K562 (cell line): ENCODE data around the gene ARHGAP22. TPM values are rescaled to one million over a fixed set of nuclear protein-coding genes. Genes with fewer than 3 reads are reported as not detected.

Experiments used
- ARNT ChIP-seq, 2 experiments: fragments of 450-650 bp; IDR thresholded peaks; 2 replicates each; pipeline ENCODE4 v1.6.1; 2016; ENCODE audit warnings: mild to moderate bottlenecking in 1 of 2
- BRCA1 ChIP-seq, 2 experiments: fragments of 450-650 bp in 1 of 2; sonication (generic) in 1 of 2; formaldehyde crosslinking in 1 of 2; IDR thresholded peaks; 2 replicates each; pipeline versions ENCODE4 v1.5.0 to v1.6.1; 2017 to 2020; ENCODE audit warnings: mild to moderate bottlenecking in 1 of 2, missing genetic modification reagents in 1 of 2
- DPF2 ChIP-seq: fragments of 450-650 bp; IDR thresholded peaks from 2 replicates; pipeline ENCODE4 v1.6.1; 2016
- FOXA1 ChIP-seq: fragments of 450-650 bp; IDR thresholded peaks from 2 replicates; pipeline ENCODE4 v1.6.1; 2016; ENCODE audit warnings: mild to moderate bottlenecking, borderline replicate concordance
- FOXM1 ChIP-seq, 2 experiments: fragments of 450-650 bp in 1 of 2; sonication (generic) in 1 of 2; formaldehyde crosslinking in 1 of 2; IDR thresholded peaks; 2 replicates each; pipeline versions ENCODE4 v1.6.1 to v1.9.0; 2017 to 2022; ENCODE audit warnings: low read depth in 2 of 2, mild to moderate bottlenecking in 2 of 2, missing genetic modification reagents in 1 of 2, moderate library complexity in 1 of 2
- FUS ChIP-seq: fragments of 200-400 bp; formaldehyde crosslinking; optimal IDR thresholded peaks from 2 replicates; pipeline ENCODE3; 2017; ENCODE audit warnings: low read depth, low read length
- GATAD2B ChIP-seq: fragments of 450-650 bp; IDR thresholded peaks from 2 replicates; pipeline ENCODE4 v1.6.1; 2017; ENCODE audit warnings: mild to moderate bottlenecking, borderline replicate concordance
- HBP1 ChIP-seq: fragments of 450-650 bp; formaldehyde crosslinking; IDR thresholded peaks from 2 replicates; pipeline ENCODE4 v1.4.0; 2022; ENCODE audit warnings: missing genetic modification characterization
- HMG20B ChIP-seq: fragments of 250-450 bp; sonication (Bioruptor Pico); IDR thresholded peaks from 2 replicates; pipeline ENCODE4 v1.5.0; 2021; ENCODE audit warnings: mild to moderate bottlenecking
- LCOR ChIP-seq: sonication (generic); formaldehyde crosslinking; IDR thresholded peaks from 2 replicates; pipeline ENCODE4 v1.8.0; 2022; ENCODE audit warnings: mild to moderate bottlenecking, missing genetic modification reagents
- RAD51 ChIP-seq: fragments of 450-650 bp; IDR thresholded peaks from 2 replicates; pipeline ENCODE4 v1.7.1; 2016; ENCODE audit warnings: low read depth, mild to moderate bottlenecking, borderline replicate concordance
- STAT5A ChIP-seq: IDR thresholded peaks from 2 replicates; pipeline ENCODE4 v1.6.1; 2012; ENCODE audit warnings: low read length, inconsistent platforms, borderline replicate concordance
- TCF7 ChIP-seq: sonication (generic); IDR thresholded peaks from 2 replicates; pipeline ENCODE4 v1.6.1; 2016; ENCODE audit warnings: antibody characterized with exemption, borderline replicate concordance
- THRB ChIP-seq: fragments of 450-650 bp; formaldehyde crosslinking; conservative IDR thresholded peaks from 2 replicates; pipeline ENCODE4 v1.4.0; 2022; ENCODE audit warnings: mild to moderate bottlenecking, missing genetic modification characterization
- ZNF280A ChIP-seq: fragments of 450-650 bp; IDR thresholded peaks from 2 replicates; pipeline ENCODE4 v1.6.1; 2018; ENCODE audit warnings: mild to moderate bottlenecking, low read depth; ENCODE audit not compliant: partially characterized antibody
- polyA plus RNA-seq, 8 experiments: library from polyadenylated mRNA; depleted of rRNA in 4 of 8; stranded (reverse) in 5 of 8; unstranded in 3 of 8; fragments of >200 nt; fragmentation: Nextera tagmentation in 2 of 8; fragmentation: Illumina TruSeq in 1 of 8; extraction: Ambion mirVana in 2 of 8; extraction: Trizol in 1 of 8; gene quantifications; 2 replicates each; pipeline versions ENCODE4 v1.2.1 to v1.2.3, GENCODE V29; 2011 to 2014; ENCODE audit warnings: inconsistent platforms in 1 of 8, missing spikeins in 1 of 8
- total RNA-seq, 7 experiments: library from RNA; depleted of rRNA in 6 of 7; stranded (reverse); fragments of >200 nt in 6 of 7; fragmentation: Illumina TruSeq in 2 of 7; extraction: Trizol in 2 of 7; gene quantifications; 2 replicates each; pipeline versions ENCODE4 v1.2.1 to v1.2.3, GENCODE V29; 2011 to 2021; ENCODE audit warnings: low replicate concordance in 1 of 7
- TF ChIP-seq, protein P1 (sequence below): fragments of 200-800 bp; sonication (Bioruptor generic); IDR thresholded peaks from 2 replicates; pipeline ENCODE4 v1.6.1; 2016; ENCODE audit warnings: missing genetic modification characterization, missing compliant biosample characterization
- TF ChIP-seq, protein P2 (sequence below): sonication (generic); formaldehyde crosslinking; IDR thresholded peaks from 2 replicates; pipeline ENCODE4 v1.8.0; 2022; ENCODE audit warnings: mild to moderate bottlenecking, missing genetic modification reagents
- TF ChIP-seq, protein P3 (sequence below): fragments of 250-450 bp; sonication (Bioruptor Pico); IDR thresholded peaks from 2 replicates; pipeline ENCODE4 v1.8.0; 2022; ENCODE audit warnings: moderate library complexity, mild to moderate bottlenecking, inconsistent platforms

ARHGAP22 gene
- total and polyA plus RNA-seq, 9 of the 15 experiments (the other 6 are each of a cell fraction or from before 2014, with no cell fraction given) = 1.3 to 28.1 (median 12.7) TPM

DNA sequence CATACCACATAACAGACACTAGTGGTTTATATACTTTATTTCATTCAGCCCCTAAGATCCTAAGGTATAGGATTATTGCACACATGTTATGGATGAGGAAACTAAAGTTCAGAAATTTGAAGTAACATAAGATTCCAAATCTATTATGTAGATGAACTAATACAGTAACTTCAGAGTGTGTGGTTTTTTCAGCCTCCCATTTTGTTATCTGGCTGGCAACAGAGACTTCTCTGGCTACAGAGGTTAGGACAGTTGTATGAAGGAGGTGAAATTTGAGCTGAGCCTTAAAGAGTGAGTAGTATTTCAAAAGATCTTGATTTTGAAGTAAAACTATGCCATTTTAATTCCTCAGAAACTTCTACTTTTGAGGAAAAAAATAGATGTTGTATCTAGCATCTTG lies 173.0 kb downstream of the ARHGAP22 start (continued):
- TF ChIP-seq, protein P1, sequence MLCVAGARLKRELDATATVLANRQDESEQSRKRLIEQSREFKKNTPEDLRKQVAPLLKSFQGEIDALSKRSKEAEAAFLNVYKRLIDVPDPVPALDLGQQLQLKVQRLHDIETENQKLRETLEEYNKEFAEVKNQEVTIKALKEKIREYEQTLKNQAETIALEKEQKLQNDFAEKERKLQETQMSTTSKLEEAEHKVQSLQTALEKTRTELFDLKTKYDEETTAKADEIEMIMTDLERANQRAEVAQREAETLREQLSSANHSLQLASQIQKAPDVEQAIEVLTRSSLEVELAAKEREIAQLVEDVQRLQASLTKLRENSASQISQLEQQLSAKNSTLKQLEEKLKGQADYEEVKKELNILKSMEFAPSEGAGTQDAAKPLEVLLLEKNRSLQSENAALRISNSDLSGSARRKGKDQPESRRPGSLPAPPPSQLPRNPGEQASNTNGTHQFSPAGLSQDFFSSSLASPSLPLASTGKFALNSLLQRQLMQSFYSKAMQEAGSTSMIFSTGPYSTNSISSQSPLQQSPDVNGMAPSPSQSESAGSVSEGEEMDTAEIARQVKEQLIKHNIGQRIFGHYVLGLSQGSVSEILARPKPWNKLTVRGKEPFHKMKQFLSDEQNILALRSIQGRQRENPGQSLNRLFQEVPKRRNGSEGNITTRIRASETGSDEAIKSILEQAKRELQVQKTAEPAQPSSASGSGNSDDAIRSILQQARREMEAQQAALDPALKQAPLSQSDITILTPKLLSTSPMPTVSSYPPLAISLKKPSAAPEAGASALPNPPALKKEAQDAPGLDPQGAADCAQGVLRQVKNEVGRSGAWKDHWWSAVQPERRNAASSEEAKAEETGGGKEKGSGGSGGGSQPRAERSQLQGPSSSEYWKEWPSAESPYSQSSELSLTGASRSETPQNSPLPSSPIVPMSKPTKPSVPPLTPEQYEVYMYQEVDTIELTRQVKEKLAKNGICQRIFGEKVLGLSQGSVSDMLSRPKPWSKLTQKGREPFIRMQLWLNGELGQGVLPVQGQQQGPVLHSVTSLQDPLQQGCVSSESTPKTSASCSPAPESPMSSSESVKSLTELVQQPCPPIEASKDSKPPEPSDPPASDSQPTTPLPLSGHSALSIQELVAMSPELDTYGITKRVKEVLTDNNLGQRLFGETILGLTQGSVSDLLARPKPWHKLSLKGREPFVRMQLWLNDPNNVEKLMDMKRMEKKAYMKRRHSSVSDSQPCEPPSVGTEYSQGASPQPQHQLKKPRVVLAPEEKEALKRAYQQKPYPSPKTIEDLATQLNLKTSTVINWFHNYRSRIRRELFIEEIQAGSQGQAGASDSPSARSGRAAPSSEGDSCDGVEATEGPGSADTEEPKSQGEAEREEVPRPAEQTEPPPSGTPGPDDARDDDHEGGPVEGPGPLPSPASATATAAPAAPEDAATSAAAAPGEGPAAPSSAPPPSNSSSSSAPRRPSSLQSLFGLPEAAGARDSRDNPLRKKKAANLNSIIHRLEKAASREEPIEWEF (CRISPR knock-in tag) = no peak
- TF ChIP-seq HMG20B (no peak), THRB (no peak), DPF2 (peak; percentile 87), FUS (no peak), RAD51 (no peak), BRCA1 (IDR thresholded peaks at IDR 0.05) (no peak), BRCA1 (CRISPR knock-in tag; IDR thresholded peaks at IDR 0.05) (no peak), GATAD2B (no peak), STAT5A (peak; percentile 47; the same call in 1 of the 2 replicates), FOXA1 (no peak), HBP1 (CRISPR knock-in tag) (no peak), LCOR (no peak), ARNT (IDR thresholded peaks at IDR 0.05) (peak in 1 of 2 experiments; percentile 80; a peak in 1 of 4 replicates), ZNF280A (no peak), TCF7 (no peak), FOXM1 (IDR thresholded peaks at IDR 0.05; ENCODE audit: low read depth) (peak; percentile 60; the same call in 1 of the 2 replicates), FOXM1 (CRISPR knock-in tag; IDR thresholded peaks at IDR 0.05; ENCODE audit: low read depth) (no peak)
- TF ChIP-seq, protein P2, sequence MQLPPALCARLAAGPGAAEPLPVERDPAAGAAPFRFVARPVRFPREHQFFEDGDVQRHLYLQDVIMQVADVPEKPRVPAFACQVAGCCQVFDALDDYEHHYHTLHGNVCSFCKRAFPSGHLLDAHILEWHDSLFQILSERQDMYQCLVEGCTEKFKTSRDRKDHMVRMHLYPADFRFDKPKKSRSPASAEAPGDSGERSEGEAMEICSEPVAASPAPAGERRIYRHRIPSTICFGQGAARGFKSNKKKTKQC = no peak
- TF ChIP-seq, protein P3, sequence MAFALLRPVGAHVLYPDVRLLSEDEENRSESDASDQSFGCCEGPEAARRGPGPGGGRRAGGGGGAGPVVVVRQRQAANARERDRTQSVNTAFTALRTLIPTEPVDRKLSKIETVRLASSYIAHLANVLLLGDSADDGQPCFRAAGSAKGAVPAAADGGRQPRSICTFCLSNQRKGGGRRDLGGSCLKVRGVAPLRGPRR (CRISPR knock-in tag) = no peak
